ENCODE results near the gene BTD.

DNA sequence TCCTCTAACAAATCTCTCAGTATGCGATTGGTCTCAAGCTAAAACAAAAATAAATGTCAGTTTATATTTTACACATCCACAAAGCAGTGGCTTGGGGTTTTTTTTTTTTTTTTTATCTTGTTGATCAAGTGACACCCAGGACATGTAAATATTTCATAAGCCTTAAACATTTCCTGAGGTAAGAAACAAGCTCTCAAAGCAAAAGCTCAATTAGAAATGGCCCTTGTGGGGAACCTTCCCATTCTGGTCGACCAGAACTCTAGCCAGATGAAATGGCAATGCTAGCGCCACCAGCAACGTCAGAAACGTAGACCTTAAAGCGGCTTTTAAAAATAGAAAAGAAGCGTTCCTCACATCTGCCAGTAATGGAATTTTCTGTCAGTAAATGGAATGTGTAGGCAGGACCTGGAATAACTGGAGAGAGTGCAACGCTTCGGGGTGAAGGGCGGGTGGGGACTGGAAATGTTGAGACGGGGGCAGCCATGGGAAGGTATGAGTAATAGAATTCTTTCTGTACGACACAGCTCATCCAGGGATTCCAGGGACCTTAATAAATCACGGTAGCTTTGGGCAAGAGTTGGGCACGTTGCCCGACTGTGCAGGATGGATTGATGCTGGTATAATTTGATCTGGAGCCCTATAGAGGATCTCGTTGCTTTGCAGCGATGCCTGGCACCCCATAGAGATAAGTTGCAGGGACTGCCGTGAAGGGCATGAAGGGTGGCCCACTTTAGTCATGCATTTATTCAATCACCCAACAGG lies 44.4 kb downstream of the BTD start:
- TF ChIP-seq POLR2A (IDR thresholded peaks at IDR 0.05) (no peak), EP300 (IDR thresholded peaks at IDR 0.05) (no peak)
- TF ChIP-seq, protein P1, sequence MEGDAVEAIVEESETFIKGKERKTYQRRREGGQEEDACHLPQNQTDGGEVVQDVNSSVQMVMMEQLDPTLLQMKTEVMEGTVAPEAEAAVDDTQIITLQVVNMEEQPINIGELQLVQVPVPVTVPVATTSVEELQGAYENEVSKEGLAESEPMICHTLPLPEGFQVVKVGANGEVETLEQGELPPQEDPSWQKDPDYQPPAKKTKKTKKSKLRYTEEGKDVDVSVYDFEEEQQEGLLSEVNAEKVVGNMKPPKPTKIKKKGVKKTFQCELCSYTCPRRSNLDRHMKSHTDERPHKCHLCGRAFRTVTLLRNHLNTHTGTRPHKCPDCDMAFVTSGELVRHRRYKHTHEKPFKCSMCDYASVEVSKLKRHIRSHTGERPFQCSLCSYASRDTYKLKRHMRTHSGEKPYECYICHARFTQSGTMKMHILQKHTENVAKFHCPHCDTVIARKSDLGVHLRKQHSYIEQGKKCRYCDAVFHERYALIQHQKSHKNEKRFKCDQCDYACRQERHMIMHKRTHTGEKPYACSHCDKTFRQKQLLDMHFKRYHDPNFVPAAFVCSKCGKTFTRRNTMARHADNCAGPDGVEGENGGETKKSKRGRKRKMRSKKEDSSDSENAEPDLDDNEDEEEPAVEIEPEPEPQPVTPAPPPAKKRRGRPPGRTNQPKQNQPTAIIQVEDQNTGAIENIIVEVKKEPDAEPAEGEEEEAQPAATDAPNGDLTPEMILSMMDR (IDR thresholded peaks at IDR 0.05): no peak

All from ovary (tissue), 3 donors.